HepG2 (cell line): Measurements from ENCODE around the gene TSSK2.

Experiments
- CBX5 ChIP-seq: sonication (generic); formaldehyde crosslinking; IDR thresholded peaks from 2 replicates; pipeline ENCODE4 v1.4.0; 2020; ENCODE audit warnings: missing genetic modification reagents, borderline replicate concordance
- CCAR2 ChIP-seq: fragments of 200-400 bp; formaldehyde crosslinking; optimal IDR thresholded peaks from 2 replicates; pipeline ENCODE3; 2018; ENCODE audit warnings: low read depth, mild to moderate bottlenecking, low read length, moderate library complexity
- MATR3 ChIP-seq: sonication (generic); formaldehyde crosslinking; IDR thresholded peaks from 2 replicates; pipeline ENCODE4 v1.4.0; 2020; ENCODE audit warnings: missing genetic modification reagents
- POLR2AphosphoS2 ChIP-seq: IDR thresholded peaks from 2 replicates; pipeline ENCODE4 v1.6.1; 2011; ENCODE audit warnings: low read depth, low read length, improper control_type of control experiment
- RFX1 ChIP-seq: fragments of 450-650 bp; IDR thresholded peaks from 2 replicates; pipeline ENCODE4 v1.6.1; 2017
- ZNF180 ChIP-seq: sonication (generic); formaldehyde crosslinking; IDR thresholded peaks from 2 replicates; pipeline ENCODE4 v1.4.0; 2020; ENCODE audit warnings: low read depth, missing genetic modification reagents, borderline replicate concordance
- ZNF251 ChIP-seq: sonication (generic); formaldehyde crosslinking; IDR thresholded peaks from 2 replicates; pipeline ENCODE4 v1.9.0; 2021; ENCODE audit warnings: mild to moderate bottlenecking, missing genetic modification reagents
- ZNF773 ChIP-seq: sonication (generic); formaldehyde crosslinking; IDR thresholded peaks from 2 replicates; pipeline ENCODE4 v1.4.0; 2020; ENCODE audit warnings: missing genetic modification reagents, borderline replicate concordance
- TF ChIP-seq, protein P1 (sequence below): IDR thresholded peaks from 2 replicates; pipeline ENCODE4 v1.6.1; 2012; ENCODE audit warnings: inconsistent platforms
- TF ChIP-seq, protein P2 (sequence below): sonication (generic); formaldehyde crosslinking; IDR thresholded peaks from 2 replicates; pipeline ENCODE4 v1.5.1; 2020; ENCODE audit warnings: missing genetic modification reagents, mild to moderate bottlenecking, borderline replicate concordance

DNA sequence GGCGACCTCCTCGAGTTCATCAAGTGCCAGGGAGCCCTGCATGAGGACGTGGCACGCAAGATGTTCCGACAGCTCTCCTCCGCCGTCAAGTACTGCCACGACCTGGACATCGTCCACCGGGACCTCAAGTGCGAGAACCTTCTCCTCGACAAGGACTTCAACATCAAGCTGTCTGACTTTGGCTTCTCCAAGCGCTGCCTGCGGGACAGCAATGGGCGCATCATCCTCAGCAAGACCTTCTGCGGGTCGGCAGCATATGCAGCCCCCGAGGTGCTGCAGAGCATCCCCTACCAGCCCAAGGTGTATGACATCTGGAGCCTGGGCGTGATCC is 542 bp downstream of the TSSK2 start:
- TF ChIP-seq, protein P1, sequence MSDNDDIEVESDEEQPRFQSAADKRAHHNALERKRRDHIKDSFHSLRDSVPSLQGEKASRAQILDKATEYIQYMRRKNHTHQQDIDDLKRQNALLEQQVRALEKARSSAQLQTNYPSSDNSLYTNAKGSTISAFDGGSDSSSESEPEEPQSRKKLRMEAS, result no peak
- TF ChIP-seq, protein P2, sequence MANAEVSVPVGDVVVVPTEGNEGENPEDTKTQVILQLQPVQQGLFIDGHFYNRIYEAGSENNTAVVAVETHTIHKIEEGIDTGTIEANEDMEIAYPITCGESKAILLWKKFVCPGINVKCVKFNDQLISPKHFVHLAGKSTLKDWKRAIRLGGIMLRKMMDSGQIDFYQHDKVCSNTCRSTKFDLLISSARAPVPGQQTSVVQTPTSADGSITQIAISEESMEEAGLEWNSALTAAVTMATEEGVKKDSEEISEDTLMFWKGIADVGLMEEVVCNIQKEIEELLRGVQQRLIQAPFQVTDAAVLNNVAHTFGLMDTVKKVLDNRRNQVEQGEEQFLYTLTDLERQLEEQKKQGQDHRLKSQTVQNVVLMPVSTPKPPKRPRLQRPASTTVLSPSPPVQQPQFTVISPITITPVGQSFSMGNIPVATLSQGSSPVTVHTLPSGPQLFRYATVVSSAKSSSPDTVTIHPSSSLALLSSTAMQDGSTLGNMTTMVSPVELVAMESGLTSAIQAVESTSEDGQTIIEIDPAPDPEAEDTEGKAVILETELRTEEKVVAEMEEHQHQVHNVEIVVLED (CRISPR knock-in tag), result no peak
- no peak for TF ChIP-seq ZNF773 (CRISPR knock-in tag)
- no peak for TF ChIP-seq CCAR2
- TF ChIP-seq MATR3 (CRISPR knock-in tag), result no peak
- no peak for TF ChIP-seq RFX1
- TF ChIP-seq ZNF180 (CRISPR knock-in tag), result no peak
- TF ChIP-seq ZNF251, result no peak
- TF ChIP-seq POLR2AphosphoS2, result no peak
- TF ChIP-seq CBX5, result no peak
